ENCODE measurements around the gene MED16.

- no peak for TF ChIP-seq CTCF (IDR thresholded peaks at IDR 0.05)
- no peak for TF ChIP-seq POLR2A (IDR thresholded peaks at IDR 0.05)
Observed at GRCh38 chr19:868458-869244, 24.3 kb downstream of the MED16 start.

Measured in adrenal gland (tissue), 5 donors.